Immature natural killer cell (primary cell): Measurements from ENCODE around the gene CALN1. TPM values are rescaled to one million over a fixed set of nuclear protein-coding genes. Genes with fewer than 3 reads are reported as not detected.

Experiments
- DNase-seq, 3 donors: peaks; one replicate each; pipeline ENCODE4 v3.0.0; 2022; ENCODE audit warnings: mixed read lengths in 1 of 3
- H3K27ac Mint-ChIP-seq, 6 donors: one replicate each; pipeline ENCODE4 v1.8.0; 2020; ENCODE audit warnings: mixed read lengths in 6 of 6, mild to moderate bottlenecking in 5 of 6, inconsistent platforms in 4 of 6, moderate library complexity in 3 of 6
- H3K27me3 Mint-ChIP-seq, 3 donors: one replicate each; pipeline ENCODE4 v1.8.0; 2020 to 2021; ENCODE audit warnings: low read depth in 3 of 3, mild to moderate bottlenecking in 3 of 3, mixed read lengths in 3 of 3, moderate library complexity in 3 of 3, inconsistent platforms in 1 of 3
- H3K36me3 Mint-ChIP-seq, 3 donors: one replicate each; pipeline ENCODE4 v1.8.0; 2020; ENCODE audit warnings: mixed read lengths in 3 of 3, inconsistent platforms in 2 of 3, mild to moderate bottlenecking in 2 of 3
- H3K4me1 Mint-ChIP-seq, 2 donors: one replicate each; pipeline ENCODE4 v1.8.0; 2020; ENCODE audit warnings: inconsistent platforms in 2 of 2, mild to moderate bottlenecking in 2 of 2, mixed read lengths in 2 of 2, moderate library complexity in 1 of 2
- H3K4me3 Mint-ChIP-seq, 5 donors: one replicate each; pipeline ENCODE4 v1.8.0; 2020; ENCODE audit warnings: mild to moderate bottlenecking in 5 of 5, mixed read lengths in 5 of 5, inconsistent platforms in 3 of 5, moderate library complexity in 3 of 5
- H3K9me3 Mint-ChIP-seq, 6 donors: one replicate each; pipeline ENCODE4 v1.8.0; 2020; ENCODE audit warnings: mild to moderate bottlenecking in 6 of 6, mixed read lengths in 6 of 6, inconsistent platforms in 4 of 6, moderate library complexity in 3 of 6
- polyA plus RNA-seq, 3 donors: library from polyadenylated mRNA; unstranded; fragments of 300-500 nt; fragmentation: Illumina TruSeq; gene quantifications; one replicate each; pipeline ENCODE4 v1.2.3, GENCODE V29; 2021

The CALN1 gene
- polyA plus RNA-seq, 3 donors from 2014 or later = not detected

DNA sequence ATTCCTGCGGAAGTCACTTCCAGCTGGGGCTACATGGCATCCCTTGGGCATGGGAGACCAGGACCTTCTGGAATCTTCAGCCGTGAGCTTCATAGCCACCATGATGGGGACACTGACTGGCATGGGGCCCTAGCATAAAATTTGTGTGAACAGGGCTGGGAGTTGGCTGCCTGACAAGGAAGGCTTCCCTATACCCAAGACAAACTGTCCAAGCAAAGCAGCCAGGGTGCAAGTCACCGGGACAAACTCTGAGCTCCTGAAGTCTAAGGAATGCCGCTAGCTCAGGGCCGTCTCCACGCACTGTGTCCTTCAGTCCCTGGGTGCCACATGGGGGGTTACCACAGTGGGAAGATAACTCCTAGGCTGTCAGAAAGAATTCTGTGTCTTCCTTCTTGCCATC lies 627.4 kb downstream of the CALN1 start:
- no peaks in the 10 kb centered on the region for H3K4me1 Mint-ChIP-seq
- no peak overlapping the region for H3K4me3 Mint-ChIP-seq
- peaks cover 4 to 32% (median 10%) of the 10 kb centered on the region in 6 donors for H3K9me3 Mint-ChIP-seq
- H3K27me3 Mint-ChIP-seq = peaks cover 0 to 3% (median 2%) of the 10 kb centered on the region in 3 donors
- no peak overlapping the region for H3K27ac Mint-ChIP-seq
- DNase-seq = no peak
- peaks cover 0 to under 1% (median 0%) of the 10 kb centered on the region in 3 donors for H3K36me3 Mint-ChIP-seq

- H3K36me3 Mint-ChIP-seq = no peaks in the 10 kb centered on the region
- no peaks in the 10 kb centered on the region for H3K4me1 Mint-ChIP-seq
- DNase-seq = no peak
- peaks cover 0 to 3% (median 2%) of the 10 kb centered on the region in 3 donors for H3K27me3 Mint-ChIP-seq
- H3K4me3 Mint-ChIP-seq = no peak overlapping the region
- H3K27ac Mint-ChIP-seq = no peak overlapping the region
- H3K9me3 Mint-ChIP-seq = peaks cover 2 to 28% (median 10%) of the 10 kb centered on the region in 6 donors
Observed at GRCh38 chr7:71784180-71784579, 628.0 kb downstream of the CALN1 start.

DNA sequence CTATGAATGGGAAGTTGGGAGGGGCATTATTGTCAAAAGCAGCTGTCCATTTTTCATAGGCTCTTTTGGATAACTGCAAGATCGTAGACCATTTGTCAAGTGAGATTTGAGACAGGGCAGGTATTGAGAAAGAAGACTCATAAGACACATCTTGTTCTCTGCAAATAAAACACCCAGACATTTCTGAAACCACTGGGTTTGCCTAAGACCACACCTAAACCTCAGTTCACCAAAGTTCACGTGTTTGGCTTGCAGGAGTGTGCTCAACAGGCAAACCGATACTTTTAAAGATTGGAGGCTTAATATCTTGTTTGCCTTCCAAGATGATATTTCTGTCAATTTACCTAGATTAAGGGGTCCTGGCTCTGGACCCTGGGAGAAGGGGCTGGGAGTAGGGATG lies 628.4 kb downstream of the CALN1 start:
- no peaks in the 10 kb centered on the region for H3K4me1 Mint-ChIP-seq
- no peak overlapping the region for H3K4me3 Mint-ChIP-seq
- H3K27me3 Mint-ChIP-seq = peaks cover 0 to 3% (median 2%) of the 10 kb centered on the region in 3 donors
- no peak for DNase-seq
- peaks cover 2 to 28% (median 10%) of the 10 kb centered on the region in 6 donors for H3K9me3 Mint-ChIP-seq
- no peaks in the 10 kb centered on the region for H3K36me3 Mint-ChIP-seq
- H3K27ac Mint-ChIP-seq = no peak overlapping the region

DNA sequence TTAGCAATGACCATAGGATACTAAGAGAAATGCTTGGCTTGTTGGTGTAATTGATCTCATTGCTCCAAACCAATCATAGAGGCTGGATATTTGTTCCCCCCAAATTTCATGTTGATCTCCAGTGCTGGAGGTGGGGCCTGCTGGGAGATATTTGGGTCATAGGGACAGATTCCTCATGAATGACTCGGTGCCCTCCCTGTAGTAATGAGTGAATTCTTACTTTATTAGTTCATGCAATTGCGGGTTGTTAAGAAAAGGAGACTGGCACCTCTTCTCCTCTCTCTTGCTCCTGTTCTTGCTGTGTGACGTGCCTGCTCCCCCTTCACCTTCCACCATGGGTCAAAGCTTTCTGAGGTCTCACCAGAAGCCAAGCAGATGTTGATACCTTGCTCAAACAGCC lies 630.1 kb downstream of the CALN1 start:
- H3K4me1 Mint-ChIP-seq = no peaks in the 10 kb centered on the region
- peaks cover 0 to 3% (median 2%) of the 10 kb centered on the region in 3 donors for H3K27me3 Mint-ChIP-seq
- no peaks in the 10 kb centered on the region for H3K36me3 Mint-ChIP-seq
- no peak for DNase-seq
- H3K4me3 Mint-ChIP-seq = no peak overlapping the region
- no peak overlapping the region for H3K27ac Mint-ChIP-seq
- H3K9me3 Mint-ChIP-seq = peaks cover 2 to 27% (median 4%) of the 10 kb centered on the region in 6 donors

DNA sequence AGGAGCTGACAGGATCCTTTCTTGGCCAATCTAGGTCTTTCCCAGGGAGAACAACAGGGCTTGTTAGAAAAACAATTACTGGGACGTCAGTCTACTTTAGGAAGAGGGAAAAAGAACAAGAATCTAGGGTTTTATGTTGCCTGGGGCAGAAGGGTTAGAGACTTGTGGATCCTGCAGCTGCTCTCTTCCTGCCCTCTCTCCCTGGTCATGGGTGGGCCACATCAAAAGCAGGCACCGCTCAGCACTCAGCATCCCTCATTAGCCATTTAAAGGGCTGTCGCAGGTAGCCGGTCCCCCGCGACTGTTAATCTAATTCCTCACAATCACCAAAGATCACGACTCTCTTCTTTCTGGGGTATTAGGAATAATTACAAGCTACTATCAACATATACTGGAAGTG lies 631.9 kb downstream of the CALN1 start:
- H3K36me3 Mint-ChIP-seq = no peaks in the 10 kb centered on the region
- no peak overlapping the region for H3K4me3 Mint-ChIP-seq
- H3K4me1 Mint-ChIP-seq = no peaks in the 10 kb centered on the region
- no peak overlapping the region for H3K27ac Mint-ChIP-seq
- no peak for DNase-seq
- H3K9me3 Mint-ChIP-seq = peaks cover 0 to 16% (median 2%) of the 10 kb centered on the region in 6 donors
- H3K27me3 Mint-ChIP-seq = peaks cover 0 to 3% (median 2%) of the 10 kb centered on the region in 3 donors

DNA sequence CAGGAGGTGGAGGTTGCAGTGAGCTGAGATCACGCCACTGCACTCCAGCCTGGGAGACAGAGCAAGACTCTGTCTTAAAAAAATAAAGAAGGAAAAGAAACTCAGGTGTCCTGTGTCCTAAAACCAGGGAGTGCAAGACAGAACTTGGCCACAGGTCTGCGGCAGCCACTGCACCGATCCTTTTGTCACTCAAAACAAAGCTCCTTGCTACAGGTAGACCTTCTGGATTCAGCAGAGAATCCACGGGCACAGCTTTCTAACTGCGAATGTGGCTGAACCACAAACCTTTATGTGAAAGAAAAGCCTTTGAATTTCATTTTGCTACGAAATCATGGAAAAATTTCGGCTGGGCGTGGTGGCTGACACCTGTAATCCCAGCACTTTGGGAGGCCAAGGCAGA lies 634.9 kb downstream of the CALN1 start:
- H3K4me1 Mint-ChIP-seq = no peaks in the 10 kb centered on the region
- DNase-seq = no peak
- H3K4me3 Mint-ChIP-seq = no peak overlapping the region
- no peak overlapping the region for H3K27ac Mint-ChIP-seq
- H3K9me3 Mint-ChIP-seq = peaks cover 0 to 8% (median 2%) of the 10 kb centered on the region in 6 donors
- peaks cover 0 to 2% (median 0%) of the 10 kb centered on the region in 3 donors for H3K27me3 Mint-ChIP-seq
- no peaks in the 10 kb centered on the region for H3K36me3 Mint-ChIP-seq

GRCh38 chr7:71776726-71777125 lies 635.4 kb downstream of the CALN1 start:
- Mint-ChIP-seq H3K9me3 (peaks cover 0 to 6% (median 2%) of the 10 kb centered on the region in 6 donors), H3K27me3 (peaks cover 0 to 2% (median 0%) of the 10 kb centered on the region in 3 donors)
- no peak for DNase-seq

GRCh38 chr7:71775648-71776047 lies 636.5 kb downstream of the CALN1 start:
- Mint-ChIP-seq H3K9me3 (peaks cover 0 to 5% (median 2%) of the 10 kb centered on the region in 6 donors), H3K36me3 (no peaks in the 10 kb centered on the region), H3K27ac (no peak overlapping the region), H3K27me3 (peaks cover 0 to 2% (median 0%) of the 10 kb centered on the region in 3 donors), H3K4me1 (no peaks in the 10 kb centered on the region), H3K4me3 (no peak overlapping the region)
- no peak for DNase-seq

More at GRCh38 chr7:71776726-71777125, 635.4 kb downstream of the CALN1 start:
- Mint-ChIP-seq H3K36me3 (no peaks in the 10 kb centered on the region), H3K4me1 (no peaks in the 10 kb centered on the region), H3K27ac (no peak overlapping the region), H3K4me3 (no peak overlapping the region)

DNA sequence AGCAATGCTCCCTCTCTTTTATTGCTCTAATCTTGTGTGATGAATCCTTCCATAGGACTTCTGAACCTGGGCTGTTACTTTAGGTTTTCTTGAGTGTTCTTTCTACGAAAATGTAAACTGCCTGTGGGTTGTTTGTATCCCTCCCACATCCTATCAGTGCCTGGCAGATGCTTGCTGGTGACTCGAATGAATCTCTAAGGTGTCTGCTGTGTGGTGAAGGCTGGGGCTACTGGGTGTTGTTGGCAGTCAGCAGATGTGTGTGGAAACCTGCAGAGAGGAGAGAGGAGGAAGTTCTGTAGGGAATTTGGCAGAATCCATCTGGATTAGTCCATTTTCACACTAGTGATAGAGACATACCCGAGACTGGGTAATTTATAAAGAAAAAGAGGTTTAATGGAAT lies 639.4 kb downstream of the CALN1 start:
- H3K27ac Mint-ChIP-seq = no peak overlapping the region
- no peaks in the 10 kb centered on the region for H3K36me3 Mint-ChIP-seq
- no peaks in the 10 kb centered on the region for H3K4me1 Mint-ChIP-seq
- DNase-seq = no peak
- peaks cover 0 to 3% (median 2%) of the 10 kb centered on the region in 3 donors for H3K27me3 Mint-ChIP-seq
- H3K9me3 Mint-ChIP-seq = peaks cover 0 to 4% (median 0%) of the 10 kb centered on the region in 6 donors
- H3K4me3 Mint-ChIP-seq = no peak overlapping the region

DNA sequence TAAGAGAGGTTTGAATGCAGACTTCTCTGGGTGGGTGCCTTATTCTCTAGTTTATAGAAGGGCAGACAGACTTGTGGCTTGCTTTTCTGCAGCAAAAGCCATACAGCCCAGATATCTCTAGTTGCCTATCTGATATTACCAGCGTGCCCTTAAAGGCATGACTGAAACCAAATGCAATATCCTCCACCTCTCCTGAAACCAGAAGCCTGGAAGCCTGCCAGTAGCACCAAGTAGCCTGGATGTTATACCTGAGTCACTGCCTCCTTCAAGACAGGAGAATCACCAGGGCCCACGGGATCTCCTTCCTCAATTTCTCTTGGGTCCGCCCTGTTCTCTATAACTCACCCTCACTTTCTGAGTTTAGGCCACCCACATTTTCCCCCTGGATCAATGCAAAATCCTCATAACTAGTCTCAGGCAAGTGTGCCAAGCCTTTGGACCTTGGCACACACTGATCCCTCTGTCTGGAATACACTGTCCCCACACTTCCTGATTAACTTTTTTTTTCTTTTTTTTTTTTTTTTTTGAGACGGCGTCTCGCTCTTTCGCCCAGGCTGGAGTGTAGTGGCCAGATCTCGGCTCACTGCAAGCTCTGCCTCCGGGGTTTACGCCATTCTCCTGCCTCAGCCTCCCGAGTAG lies 641.8 kb downstream of the CALN1 start:
- no peaks in the 10 kb centered on the region for H3K36me3 Mint-ChIP-seq
- DNase-seq = no peak

DNA sequence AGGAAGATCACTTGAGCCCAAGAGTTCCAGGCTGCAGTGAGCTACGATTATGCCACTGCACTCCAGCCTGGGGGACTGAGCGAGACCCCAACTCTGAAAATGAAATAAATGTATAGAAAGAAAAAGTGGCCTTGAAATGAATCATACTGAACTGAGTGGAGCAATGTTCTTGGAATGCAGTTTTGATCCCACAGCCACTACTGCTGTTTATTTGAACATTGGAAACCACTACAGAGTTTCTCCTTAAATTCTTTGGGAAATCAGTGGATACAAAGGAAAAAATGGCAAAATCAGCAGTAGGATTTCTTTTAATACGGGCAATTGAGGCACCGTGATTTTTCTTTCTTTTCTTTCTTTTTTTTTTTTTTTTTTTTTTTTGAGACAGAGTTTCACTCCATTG lies 642.8 kb downstream of the CALN1 start:
- Mint-ChIP-seq H3K27me3 (peaks cover 0 to 3% (median 0%) of the 10 kb centered on the region in 3 donors), H3K4me3 (no peak overlapping the region), H3K9me3 (peaks cover 0 to 7% (median under 1%) of the 10 kb centered on the region in 6 donors), H3K4me1 (no peaks in the 10 kb centered on the region), H3K27ac (no peak overlapping the region), H3K36me3 (no peaks in the 10 kb centered on the region)
- no peak for DNase-seq

More for the DNA sequence above, 641.8 kb downstream of the CALN1 start:
- Mint-ChIP-seq H3K27ac (no peak overlapping the region), H3K27me3 (peaks cover 0 to 3% (median 0%) of the 10 kb centered on the region in 3 donors), H3K9me3 (peaks cover 0 to 7% (median under 1%) of the 10 kb centered on the region in 6 donors), H3K4me1 (no peaks in the 10 kb centered on the region), H3K4me3 (no peak overlapping the region)

DNA sequence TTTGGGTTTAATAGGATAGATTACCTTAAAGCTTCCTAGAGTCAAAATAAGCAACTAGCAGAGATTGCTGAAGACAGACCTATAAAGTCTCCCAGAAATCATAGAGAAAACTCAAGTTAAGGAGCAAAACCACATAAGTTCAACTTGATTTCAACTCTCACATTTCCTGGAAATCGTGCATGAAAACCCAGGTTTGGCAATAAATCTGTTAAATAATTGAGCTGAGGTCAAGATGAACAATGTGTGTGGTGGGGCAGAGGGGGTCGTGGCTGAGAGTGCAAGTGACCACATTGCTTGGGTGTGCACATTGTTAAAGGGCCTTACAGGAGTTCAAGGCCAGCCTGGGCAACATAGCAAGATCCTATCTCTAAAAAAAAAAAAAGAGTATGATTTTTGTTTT lies 643.7 kb downstream of the CALN1 start:
- Mint-ChIP-seq H3K27ac (no peak overlapping the region), H3K27me3 (peaks cover 0 to 3% (median 0%) of the 10 kb centered on the region in 3 donors), H3K4me3 (no peak overlapping the region), H3K36me3 (no peaks in the 10 kb centered on the region), H3K4me1 (no peaks in the 10 kb centered on the region), H3K9me3 (peaks cover 0 to 7% (median under 1%) of the 10 kb centered on the region in 6 donors)
- DNase-seq = no peak

- H3K4me3 Mint-ChIP-seq = no peak overlapping the region
- H3K9me3 Mint-ChIP-seq = peaks cover 0 to 18% (median 7%) of the 10 kb centered on the region in 6 donors
- no peaks in the 10 kb centered on the region for H3K4me1 Mint-ChIP-seq
- H3K27me3 Mint-ChIP-seq = peaks cover 0 to 6% (median 0%) of the 10 kb centered on the region in 3 donors
- H3K27ac Mint-ChIP-seq = no peak overlapping the region
- H3K36me3 Mint-ChIP-seq = no peaks in the 10 kb centered on the region
- DNase-seq = no peak
Observed at GRCh38 chr7:71766016-71766415, 646.1 kb downstream of the CALN1 start.

DNA sequence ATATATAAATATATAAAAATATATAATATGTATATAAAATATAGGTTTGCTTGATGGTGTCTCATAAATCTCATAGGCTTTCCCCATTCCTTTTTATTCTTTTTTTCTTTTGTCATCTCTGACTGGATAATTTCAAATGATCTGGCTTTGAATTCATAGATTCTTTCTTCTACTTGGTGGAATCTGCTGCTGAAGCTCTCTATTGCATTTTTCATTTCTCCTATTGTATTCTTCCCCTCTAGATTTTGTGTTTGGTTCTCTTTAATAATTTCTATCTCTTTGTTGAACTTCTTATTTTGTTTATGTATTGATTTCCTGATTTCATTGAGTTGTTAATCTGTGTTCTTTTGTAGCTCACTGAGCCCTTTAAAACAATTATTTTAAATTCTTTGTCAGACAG lies 650.8 kb downstream of the CALN1 start:
- no peak for DNase-seq
- Mint-ChIP-seq H3K4me3 (no peak overlapping the region), H3K4me1 (no peaks in the 10 kb centered on the region), H3K9me3 (peaks cover 1 to 18% (median 9%) of the 10 kb centered on the region in 6 donors), H3K27ac (no peak overlapping the region), H3K27me3 (peaks cover 0 to 5% (median 2%) of the 10 kb centered on the region in 3 donors), H3K36me3 (no peaks in the 10 kb centered on the region)
